Vagina (tissue), 2 donors: ENCODE data around the gene VPS51. TPM values are rescaled to one million over a fixed set of nuclear protein-coding genes. Genes with fewer than 3 reads are reported as not detected.

ENCODE experiments used
- DNase-seq, 2 donors: peaks; one replicate each; pipeline ENCODE4 v3.0.0-alpha.2; 2017; ENCODE audit errors: extremely low spot score in 2 of 2
- H3K27ac ChIP-seq: fragments of 200-600 bp; sonication (generic); one replicate; pipeline ENCODE4 v1.5.1; 2019
- H3K27me3 ChIP-seq: fragments of 200-600 bp; sonication (generic); one replicate; pipeline ENCODE4 v1.5.1; 2019
- H3K36me3 ChIP-seq, 2 donors: fragments of 200-600 bp; sonication (generic); one replicate each; pipeline ENCODE4 v1.5.1; 2017 to 2019
- H3K4me1 ChIP-seq: fragments of 200-600 bp; sonication (generic); one replicate; pipeline ENCODE4 v1.5.1; 2019
- H3K4me3 ChIP-seq, 2 donors: fragments of 200-600 bp; sonication (generic); 1 replicate in 1 of 2; 2 replicates in 1 of 2; pipeline ENCODE4 v1.5.1; 2016 to 2019
- H3K9me3 ChIP-seq: fragments of 200-600 bp; sonication (generic); one replicate; pipeline ENCODE4 v1.5.1; 2019
- POLR2A ChIP-seq, 2 donors: fragments of 450-650 bp; IDR thresholded peaks; one replicate each; pipeline ENCODE4 v1.6.1; 2017; ENCODE audit warnings: antibody characterized with exemption in 2 of 2, mild to moderate bottlenecking in 2 of 2, moderate library complexity in 2 of 2
- POLR2AphosphoS5 ChIP-seq, 2 donors: sonication (generic); formaldehyde crosslinking; IDR thresholded peaks; one replicate each; pipeline ENCODE4 v1.9.0; 2017; ENCODE audit warnings: antibody characterized with exemption in 2 of 2, mild to moderate bottlenecking in 2 of 2, low read depth in 1 of 2; ENCODE audit not compliant: insufficient read depth in 1 of 2
- intact Hi-C: fragments of 100-400 bp; cut with DNase I; formaldehyde crosslinking; loops from one replicate; pipeline ENCODE4 v1.15.1; 2023
- total RNA-seq: library from RNA; depleted of rRNA; stranded (reverse); fragments of >200 nt; gene quantifications from one replicate; pipeline ENCODE4 v1.2.3, GENCODE V29; 2016
- TF ChIP-seq, protein P1 (sequence below), 3 experiments: fragments of 450-650 bp in 2 of 3; fragments of 200-600 bp in 1 of 3; sonication (generic) in 1 of 3; IDR thresholded peaks; one replicate each; pipeline ENCODE4 v1.5.1; 2017 to 2019; ENCODE audit warnings: antibody characterized with exemption in 3 of 3, mild to moderate bottlenecking in 2 of 3, moderate library complexity in 2 of 3

VPS51 gene
- total RNA-seq, 1 donor from 2014 or later = 191 TPM

DNA sequence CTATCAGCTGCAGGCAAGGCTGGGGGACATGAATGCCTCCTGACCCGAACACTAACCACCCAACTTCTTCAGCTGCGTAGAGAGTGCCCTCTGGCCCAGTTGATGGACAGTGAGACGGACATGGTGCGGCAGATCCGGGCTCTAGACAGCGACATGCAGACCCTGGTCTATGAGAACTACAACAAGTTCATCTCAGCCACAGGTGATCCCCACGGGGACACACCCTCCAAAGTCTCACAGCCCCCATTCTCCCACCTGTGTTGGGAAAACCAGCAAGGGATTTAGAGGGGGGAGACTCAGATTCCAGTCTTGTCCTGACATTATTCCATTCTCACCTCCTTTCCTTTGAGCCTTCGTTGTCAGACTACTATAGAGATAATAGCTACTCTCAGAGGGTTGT, 912 bp downstream of the VPS51 start:
- H3K4me1 ChIP-seq = peaks cover 27% of the 10 kb centered on the region
- intact Hi-C loops = no loop called here
- peak overlapping the region; percentile 75 to 82 for H3K4me3 ChIP-seq
- peaks cover 0 to 14% of the 10 kb centered on the region in 2 donors for H3K36me3 ChIP-seq
- no peaks in the 10 kb centered on the region for H3K27me3 ChIP-seq
- TF ChIP-seq POLR2A (IDR thresholded peaks at IDR 0.05) (no peak), POLR2AphosphoS5 (IDR thresholded peaks at IDR 0.05; ENCODE audit: insufficient read depth in 1 of 2, low read depth in 1 of 2) (no peak)
- TF ChIP-seq, protein P1, sequence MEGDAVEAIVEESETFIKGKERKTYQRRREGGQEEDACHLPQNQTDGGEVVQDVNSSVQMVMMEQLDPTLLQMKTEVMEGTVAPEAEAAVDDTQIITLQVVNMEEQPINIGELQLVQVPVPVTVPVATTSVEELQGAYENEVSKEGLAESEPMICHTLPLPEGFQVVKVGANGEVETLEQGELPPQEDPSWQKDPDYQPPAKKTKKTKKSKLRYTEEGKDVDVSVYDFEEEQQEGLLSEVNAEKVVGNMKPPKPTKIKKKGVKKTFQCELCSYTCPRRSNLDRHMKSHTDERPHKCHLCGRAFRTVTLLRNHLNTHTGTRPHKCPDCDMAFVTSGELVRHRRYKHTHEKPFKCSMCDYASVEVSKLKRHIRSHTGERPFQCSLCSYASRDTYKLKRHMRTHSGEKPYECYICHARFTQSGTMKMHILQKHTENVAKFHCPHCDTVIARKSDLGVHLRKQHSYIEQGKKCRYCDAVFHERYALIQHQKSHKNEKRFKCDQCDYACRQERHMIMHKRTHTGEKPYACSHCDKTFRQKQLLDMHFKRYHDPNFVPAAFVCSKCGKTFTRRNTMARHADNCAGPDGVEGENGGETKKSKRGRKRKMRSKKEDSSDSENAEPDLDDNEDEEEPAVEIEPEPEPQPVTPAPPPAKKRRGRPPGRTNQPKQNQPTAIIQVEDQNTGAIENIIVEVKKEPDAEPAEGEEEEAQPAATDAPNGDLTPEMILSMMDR (IDR thresholded peaks at IDR 0.05) = no peak
- H3K9me3 ChIP-seq = no peaks in the 10 kb centered on the region
- DNase-seq = no peak
- peak overlapping the region; percentile 81 for H3K27ac ChIP-seq

DNA sequence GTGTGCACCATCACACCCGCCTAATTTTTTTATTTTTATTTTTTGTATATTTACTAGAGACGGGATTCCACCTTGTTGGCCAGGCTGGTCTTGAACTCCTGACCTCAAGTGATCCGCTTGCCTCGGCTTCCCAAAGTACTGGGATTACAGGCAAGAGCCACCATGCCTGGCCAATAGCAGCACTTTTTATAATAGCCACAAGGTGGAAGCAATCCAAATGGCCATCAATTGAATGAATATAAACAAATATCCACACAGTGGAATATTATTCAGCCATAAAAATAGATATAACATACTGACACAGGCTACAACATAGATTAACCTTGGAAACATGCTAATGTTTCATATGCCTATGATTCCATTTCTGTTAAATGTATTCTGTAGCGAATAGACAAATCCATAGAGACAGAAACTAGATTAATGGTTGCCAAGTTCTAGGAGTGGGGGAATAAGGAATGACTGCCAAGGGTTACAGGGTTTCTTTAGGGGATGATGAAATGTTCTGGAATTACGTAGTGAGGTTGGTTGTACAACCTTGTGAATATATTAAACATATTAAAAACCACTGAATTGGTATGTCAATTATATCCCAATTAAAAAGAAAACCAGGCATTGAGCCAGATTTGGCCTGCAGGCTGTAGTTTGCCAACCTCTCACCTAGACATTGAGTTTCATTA, 4.8 kb downstream of the VPS51 start:
- DNase-seq = no peak
- H3K9me3 ChIP-seq = no peaks in the 10 kb centered on the region
- TF ChIP-seq POLR2AphosphoS5 (IDR thresholded peaks at IDR 0.05; ENCODE audit: insufficient read depth in 1 of 2, low read depth in 1 of 2) (no peak), POLR2A (IDR thresholded peaks at IDR 0.05) (no peak)
- TF ChIP-seq, protein P1 (IDR thresholded peaks at IDR 0.05) = no peak
- no peak overlapping the region for H3K27ac ChIP-seq
- H3K4me1 ChIP-seq = peaks cover 28% of the 10 kb centered on the region
- no peak overlapping the region for H3K4me3 ChIP-seq
- intact Hi-C loops = no loop called here
- no peaks in the 10 kb centered on the region for H3K27me3 ChIP-seq
- H3K36me3 ChIP-seq = peaks cover 0 to 14% of the 10 kb centered on the region in 2 donors

DNA sequence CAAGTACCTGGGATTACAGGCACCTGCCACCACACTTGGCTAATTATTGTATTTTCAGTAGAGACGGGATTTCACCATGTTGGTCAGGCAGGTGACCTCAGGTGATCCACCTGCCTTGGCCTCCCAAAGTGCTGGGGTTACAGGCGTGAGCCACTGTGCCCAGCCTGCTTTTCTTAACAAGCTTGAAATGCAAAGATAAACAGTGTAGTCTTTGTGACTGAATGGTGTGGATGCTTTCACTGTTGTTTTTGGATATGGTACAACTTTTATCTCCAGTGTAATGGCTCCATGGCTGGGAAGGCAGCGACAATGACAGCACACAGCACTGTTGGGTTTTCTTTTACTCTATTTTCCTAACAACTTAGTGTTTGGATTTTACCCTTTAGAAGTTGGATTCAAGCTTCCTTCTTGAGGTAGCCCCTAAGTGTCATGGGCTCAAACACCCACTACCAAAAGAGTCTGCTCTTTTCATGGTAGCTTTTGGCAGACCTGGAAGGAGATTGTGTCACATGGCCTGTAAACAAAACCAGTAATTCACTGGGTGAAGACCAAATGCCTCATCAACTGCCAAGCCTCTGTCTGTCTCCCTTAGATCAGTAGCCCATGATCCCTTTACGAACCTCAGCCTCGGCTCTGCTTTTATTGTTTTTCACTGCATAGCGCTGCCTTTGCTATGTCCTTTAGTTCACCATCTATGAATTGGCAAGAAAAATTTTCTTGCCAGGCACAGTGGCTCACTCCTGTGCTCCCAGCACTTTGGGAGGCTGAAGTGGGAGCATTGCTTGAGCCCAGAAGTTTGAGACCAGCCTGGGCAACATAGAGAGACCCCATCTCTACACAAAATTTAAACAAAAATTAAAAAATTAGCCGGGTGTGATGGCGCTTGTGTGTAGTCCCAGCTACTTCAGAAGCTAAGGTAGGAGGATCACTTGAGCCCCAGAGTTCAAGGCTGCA, 6.4 kb downstream of the VPS51 start:
- TF ChIP-seq, protein P1 (IDR thresholded peaks at IDR 0.05) = no peak
- TF ChIP-seq POLR2A (IDR thresholded peaks at IDR 0.05) (no peak), POLR2AphosphoS5 (IDR thresholded peaks at IDR 0.05; ENCODE audit: insufficient read depth in 1 of 2, low read depth in 1 of 2) (no peak)
- H3K27ac ChIP-seq = peak overlapping the region; percentile 1
- intact Hi-C loops = no loop called here
- peaks cover 0 to 12% of the 10 kb centered on the region in 2 donors for H3K36me3 ChIP-seq
- DNase-seq = no peak
- no peaks in the 10 kb centered on the region for H3K9me3 ChIP-seq
- no peak overlapping the region for H3K4me3 ChIP-seq
- peaks cover 19% of the 10 kb centered on the region for H3K4me1 ChIP-seq
- no peaks in the 10 kb centered on the region for H3K27me3 ChIP-seq

DNA sequence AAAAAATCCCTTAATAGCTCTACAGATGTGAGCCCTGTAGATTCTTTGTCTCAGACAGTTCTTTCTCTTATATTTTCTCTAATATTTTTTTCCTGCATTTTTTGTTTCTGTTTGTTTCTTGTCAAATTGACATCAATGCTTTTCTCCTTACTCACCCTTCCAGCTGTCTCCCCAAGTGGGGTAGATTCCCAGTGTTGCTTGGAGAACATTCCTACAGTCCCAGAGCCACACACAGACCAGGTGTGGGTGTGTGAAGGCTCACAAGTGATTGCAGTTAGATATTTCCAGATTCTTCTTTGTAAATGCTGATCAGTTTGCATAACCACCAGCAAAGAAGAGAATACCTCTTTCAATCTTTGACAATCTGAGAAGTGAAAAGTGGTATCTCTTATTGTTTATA, 7.5 kb downstream of the VPS51 start:
- no peak for DNase-seq
- Histone ChIP-seq H3K36me3 (peaks cover 0 to 17% of the 10 kb centered on the region in 2 donors), H3K27ac (no peak overlapping the region), H3K4me1 (peaks cover 8% of the 10 kb centered on the region), H3K9me3 (no peaks in the 10 kb centered on the region), H3K27me3 (no peaks in the 10 kb centered on the region), H3K4me3 (no peak overlapping the region)
- TF ChIP-seq, protein P1 (IDR thresholded peaks at IDR 0.05) = no peak
- no peak for TF ChIP-seq POLR2A (IDR thresholded peaks at IDR 0.05)
- TF ChIP-seq POLR2AphosphoS5 (IDR thresholded peaks at IDR 0.05; ENCODE audit: insufficient read depth in 1 of 2, low read depth in 1 of 2) = no peak
- intact Hi-C loops = no loop called here
